ENCODE results near the gene FZD7. TPM values are rescaled to one million over a fixed set of nuclear protein-coding genes. Genes with fewer than 3 reads are reported as not detected.

The FZD7 gene
- total and polyA plus RNA-seq, 2 of the 8 experiments (the other 6 are each of a cell fraction or from before 2014, with no cell fraction given), result 176 to 246 TPM

DNA sequence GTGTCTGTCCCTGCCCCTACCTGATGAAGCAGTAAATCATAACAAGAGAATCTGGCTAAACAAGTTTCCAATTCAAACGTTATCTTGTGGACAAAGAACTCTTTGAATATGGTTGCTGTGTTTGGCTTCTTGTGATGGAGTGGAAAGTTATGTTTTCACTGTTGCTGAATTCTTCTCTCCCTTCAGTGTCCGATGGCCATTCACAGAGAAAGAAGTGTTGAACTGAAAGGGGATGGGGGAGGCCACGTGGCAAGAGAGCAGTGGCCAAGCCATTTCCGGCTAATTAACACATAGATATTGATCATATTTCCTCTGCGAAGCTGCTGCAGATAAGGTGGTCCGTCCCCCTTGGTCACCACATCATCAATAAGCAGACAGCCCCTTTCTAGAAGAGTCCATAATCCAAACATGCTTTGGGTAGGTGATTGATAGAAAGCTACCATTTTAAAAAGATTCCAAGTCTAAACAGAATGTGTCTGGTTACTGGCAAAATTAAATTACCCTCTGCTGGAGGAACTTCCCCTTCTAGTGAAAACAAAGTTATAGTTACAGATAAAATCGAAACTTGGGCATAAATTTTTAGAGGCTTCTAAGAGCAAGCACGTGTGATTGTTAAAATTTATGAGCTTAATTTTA is 36.9 kb upstream of the FZD7 start:
- H2BK15ac ChIP-seq (ENCODE audit: low read length), result no peak overlapping the region
- CTCF ChIA-PET (ENCODE audit: partially characterized antibody), result interaction anchor here (1.0 to 3.3 kb wide), 7 partner anchors 8 to 137 kb away, joined by 3 to 11 read pairs (median 5); no protein-coding TSS in a partner anchor
- peak overlapping the region; percentile 3 for H3K4ac ChIP-seq (replicated peaks; ENCODE audit: insufficient read length, low read depth, low read length)
- TF ChIP-seq SIX5 (IDR thresholded peaks at IDR 0.05; ENCODE audit: low read depth, low read length) (no peak), ZNF274 (IDR thresholded peaks at IDR 0.05; ENCODE audit: borderline replicate concordance, extremely low read depth, low read length) (no peak), MAX (IDR thresholded peaks at IDR 0.05) (peak; percentile 52; the same call in 1 of the 2 replicates)
- peak overlapping the region; percentile 68; the same call in 1 of the 2 replicates for H2AK5ac ChIP-seq (ENCODE audit: low read depth, low read length)
- peaks cover 4% of the 10 kb centered on the region; the same call in 1 of the 2 replicates for H3K23me2 ChIP-seq (ENCODE audit: low read depth, low read length)
- H3K79me1 ChIP-seq (ENCODE audit: low read depth, low read length), result no peaks in the 10 kb centered on the region
- H3K4me3 ChIP-seq (ENCODE audit: extremely low read depth in 1 of 4, insufficient read depth in 2 of 4, low read depth in 3 of 4, low read length in 4 of 4), result peak overlapping the region in 1 of 4 experiments; percentile 26; a peak in 1 of 8 replicates
- peak overlapping the region; percentile 94; the same call in 1 of the 2 replicates for H2BK5ac ChIP-seq (ENCODE audit: low read depth, low read length)
- peak overlapping the region; percentile 94 for H2BK120ac ChIP-seq (replicated peaks; ENCODE audit: low read depth, low read length)
- no peak for DNase-seq (ENCODE audit: low read depth in 1 of 2, low spot score in 2 of 2)
- no peaks in the 10 kb centered on the region; a peak in 1 of 7 replicates for H3K27me3 ChIP-seq (replicated peaks in 1 of 4; ENCODE audit: control insufficient read depth in 3 of 4, extremely low read depth in 1 of 4, insufficient read depth in 3 of 4, low read length in 3 of 4)
- peak overlapping the region in 1 of 4 experiments; percentile 34; a peak in 2 of 7 replicates for H3K9ac ChIP-seq (replicated peaks in 1 of 4; ENCODE audit: extremely low read depth in 1 of 4, low read depth in 3 of 4, low read length in 3 of 4)
- peak overlapping the region; percentile 96 for H2BK12ac ChIP-seq (ENCODE audit: low read depth, low read length)
- no peaks in the 10 kb centered on the region for H4K20me1 ChIP-seq (replicated peaks in 1 of 2; ENCODE audit: control insufficient read depth in 1 of 2, insufficient read depth in 2 of 2, low read length in 2 of 2)
- H3K23ac ChIP-seq (ENCODE audit: insufficient read length), result no peak overlapping the region
- H3K27ac ChIP-seq (ENCODE audit: low read depth, low read length), result peak overlapping the region; percentile 46; the same call in 1 of the 2 replicates
- POLR2A ChIA-PET (ENCODE audit: partially characterized antibody), result interaction anchor here (0.9 to 5.6 kb wide), 16 partner anchors 9 to 216 kb away, joined by 3 to 49 read pairs (median 6); partner anchors contain the start of gene ALS2
- no peak for FAIRE-seq
- no peak overlapping the region for H4K5ac ChIP-seq (ENCODE audit: insufficient read length, low read depth, low read length)
- no peak overlapping the region for H4K8ac ChIP-seq (ENCODE audit: extremely low read depth, insufficient read depth, low read length)
- peaks cover 9 to 24% (median 22%) of the 10 kb centered on the region in 4 experiments for H3K4me1 ChIP-seq (replicated peaks in 1 of 4; ENCODE audit: control insufficient read depth in 3 of 4, insufficient read depth in 4 of 4, low read length in 3 of 4)
- peak overlapping the region; percentile 48 for H4K91ac ChIP-seq (replicated peaks; ENCODE audit: insufficient read length, low read length)
- H3K36me3 ChIP-seq (ENCODE audit: control insufficient read depth in 2 of 4, insufficient read depth in 4 of 4, low read length in 3 of 4), result no peaks in the 10 kb centered on the region
- no peak overlapping the region for H3K14ac ChIP-seq (ENCODE audit: insufficient read length)
- H3K9me3 ChIP-seq (ENCODE audit: insufficient read depth in 2 of 2, low read depth in 1 of 2, low read length in 1 of 2), result no peaks in the 10 kb centered on the region
- H3K4me2 ChIP-seq (ENCODE audit: insufficient read depth in 1 of 2, low read depth in 2 of 2, low read length in 2 of 2), result peak overlapping the region; percentile 54 to 63; a peak in 3 of 4 replicates
- H3K18ac ChIP-seq (ENCODE audit: extremely low read depth, low read length), result peak overlapping the region; percentile 49
- no peak overlapping the region for H2AFZ ChIP-seq (ENCODE audit: low read length)
- peak overlapping the region; percentile 97 for H2BK20ac ChIP-seq (ENCODE audit: low read length)
- WGBS, 2 experiments (ENCODE audit: extremely low coverage in 1 of 2, insufficient coverage in 1 of 2, insufficient read length in 1 of 2, insufficient replicate concordance in 2 of 2, low coverage in 1 of 2, low lambda C conversion rate in 2 of 2, missing lambda C conversion rate in 1 of 2), result 53% methylated on average over 8 of the region's 8 CpGs; no CpG with 5 or more reads in 1 of the 2 experiments
- no peak overlapping the region for H3K56ac ChIP-seq (replicated peaks; ENCODE audit: insufficient read length, low read depth, low read length)
- no peaks in the 10 kb centered on the region for H3K79me2 ChIP-seq (ENCODE audit: control insufficient read depth in 1 of 2, insufficient read depth in 2 of 2, low read length in 2 of 2)

All from H1 (cell line).